ENCODE results near the gene PRKCB.

GRCh38 chr16:24221219-24221618 lies 385.4 kb downstream of the PRKCB start:
- TF ChIP-seq ZNF24 (tag by site-specific recombination; IDR thresholded peaks at IDR 0.05): no peak
- no peak for TF ChIP-seq ZNF423 (tag by site-specific recombination; IDR thresholded peaks at IDR 0.05)

Data from HEK293 (cell line).